ENCODE results near the gene TNFSF8. TPM values are rescaled to one million over a fixed set of nuclear protein-coding genes. Genes with fewer than 3 reads are reported as not detected.

TNFSF8 gene
- total and polyA plus RNA-seq, 11 donors: 0.25 to 4.9 (median 0.74) TPM; not detected in 1

DNA sequence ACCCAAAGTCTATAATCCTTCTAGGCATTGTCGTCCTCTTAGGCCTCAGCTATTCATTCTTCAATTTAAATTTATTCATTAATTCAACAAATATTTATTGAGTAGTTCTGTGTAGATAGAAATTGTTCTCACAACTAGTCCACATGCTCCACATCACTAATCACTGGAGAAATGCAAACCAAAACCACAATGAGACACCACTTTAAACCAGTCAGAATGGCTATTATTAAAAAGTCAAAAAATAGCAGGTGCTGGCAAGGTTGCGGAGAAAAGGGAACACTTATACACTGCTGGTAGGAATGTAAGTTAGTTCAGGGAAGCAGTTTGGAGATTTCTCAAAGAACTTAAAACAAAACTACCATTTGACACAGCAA is 73.5 kb downstream of the TNFSF8 start:
- DNase-seq (no peak), ATAC-seq (no peak)
- Histone ChIP-seq H3K36me3 (no peaks in the 10 kb centered on the region), H3K27ac (peak overlapping the region in 3 of 12 donors; percentile 9 to 40 (median 15)), H3K4me3 (no peak overlapping the region), H3K27me3 (no peaks in the 10 kb centered on the region), H3K9me3 (no peaks in the 10 kb centered on the region), H3K4me1 (peaks cover 0 to 18% (median 0%) of the 10 kb centered on the region in 12 donors)
- WGBS, 4 donors: 68 to 73% (median 72%) methylated on average over 2 of the region's 2 CpGs
- TF ChIP-seq POLR2A (IDR thresholded peaks at IDR 0.05): no peak
- TF ChIP-seq, protein P1, sequence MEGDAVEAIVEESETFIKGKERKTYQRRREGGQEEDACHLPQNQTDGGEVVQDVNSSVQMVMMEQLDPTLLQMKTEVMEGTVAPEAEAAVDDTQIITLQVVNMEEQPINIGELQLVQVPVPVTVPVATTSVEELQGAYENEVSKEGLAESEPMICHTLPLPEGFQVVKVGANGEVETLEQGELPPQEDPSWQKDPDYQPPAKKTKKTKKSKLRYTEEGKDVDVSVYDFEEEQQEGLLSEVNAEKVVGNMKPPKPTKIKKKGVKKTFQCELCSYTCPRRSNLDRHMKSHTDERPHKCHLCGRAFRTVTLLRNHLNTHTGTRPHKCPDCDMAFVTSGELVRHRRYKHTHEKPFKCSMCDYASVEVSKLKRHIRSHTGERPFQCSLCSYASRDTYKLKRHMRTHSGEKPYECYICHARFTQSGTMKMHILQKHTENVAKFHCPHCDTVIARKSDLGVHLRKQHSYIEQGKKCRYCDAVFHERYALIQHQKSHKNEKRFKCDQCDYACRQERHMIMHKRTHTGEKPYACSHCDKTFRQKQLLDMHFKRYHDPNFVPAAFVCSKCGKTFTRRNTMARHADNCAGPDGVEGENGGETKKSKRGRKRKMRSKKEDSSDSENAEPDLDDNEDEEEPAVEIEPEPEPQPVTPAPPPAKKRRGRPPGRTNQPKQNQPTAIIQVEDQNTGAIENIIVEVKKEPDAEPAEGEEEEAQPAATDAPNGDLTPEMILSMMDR (IDR thresholded peaks at IDR 0.05): no peak
- intact Hi-C loops (cut with DNase I): no loop called here

DNA sequence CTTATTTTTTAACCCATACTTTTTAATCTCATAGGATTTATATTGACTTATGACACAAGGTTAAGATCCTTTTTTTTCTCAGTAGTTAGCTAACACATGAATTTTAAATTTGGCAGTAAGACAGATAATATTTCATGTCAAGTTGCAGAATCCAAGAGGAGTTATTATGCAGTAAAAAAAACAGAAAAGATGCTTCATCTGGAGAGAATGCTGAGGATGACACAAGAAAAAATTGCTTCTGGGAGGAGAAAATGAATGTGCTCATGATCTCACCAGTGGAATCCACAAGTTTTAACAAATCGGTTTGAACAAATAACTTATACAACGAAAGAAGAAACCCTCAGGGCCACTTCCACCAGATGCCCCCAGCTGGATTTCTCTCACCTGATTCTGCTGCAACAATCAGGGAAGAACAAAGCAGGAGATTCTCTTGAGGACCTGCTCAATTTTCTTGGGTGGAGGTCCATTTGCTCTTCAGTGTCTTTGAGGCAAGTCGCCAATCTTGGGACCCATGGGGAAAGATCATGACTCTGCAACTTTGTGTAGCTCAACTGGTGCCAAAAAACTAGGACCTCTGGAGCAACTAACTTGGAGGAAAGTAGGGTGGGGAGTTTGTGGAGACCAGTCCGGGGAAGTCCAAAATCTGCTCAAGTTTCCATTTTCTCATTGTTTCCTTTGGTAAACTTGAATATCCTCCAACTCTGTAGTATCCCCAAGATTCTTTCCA is 74.0 kb downstream of the TNFSF8 start:
- ATAC-seq (peak in 1 of 4 donors; percentile 59), DNase-seq (peak in 3 of 5 donors; percentile 13 to 24 (median 21))
- intact Hi-C loops (cut with DNase I): no loop called here
- TF ChIP-seq POLR2A (IDR thresholded peaks at IDR 0.05): no peak
- TF ChIP-seq, protein P1 (IDR thresholded peaks at IDR 0.05): no peak
- Histone ChIP-seq H3K27ac (peak overlapping the region in 4 of 12 donors; percentile 9 to 24 (median 14)), H3K4me1 (peaks cover 0 to 18% (median 0%) of the 10 kb centered on the region in 12 donors), H3K27me3 (no peaks in the 10 kb centered on the region), H3K9me3 (no peaks in the 10 kb centered on the region), H3K4me3 (no peak overlapping the region), H3K36me3 (no peaks in the 10 kb centered on the region)
- WGBS, 4 donors: 57 to 77% (median 65%) methylated on average over 4 of the region's 4 CpGs

DNA sequence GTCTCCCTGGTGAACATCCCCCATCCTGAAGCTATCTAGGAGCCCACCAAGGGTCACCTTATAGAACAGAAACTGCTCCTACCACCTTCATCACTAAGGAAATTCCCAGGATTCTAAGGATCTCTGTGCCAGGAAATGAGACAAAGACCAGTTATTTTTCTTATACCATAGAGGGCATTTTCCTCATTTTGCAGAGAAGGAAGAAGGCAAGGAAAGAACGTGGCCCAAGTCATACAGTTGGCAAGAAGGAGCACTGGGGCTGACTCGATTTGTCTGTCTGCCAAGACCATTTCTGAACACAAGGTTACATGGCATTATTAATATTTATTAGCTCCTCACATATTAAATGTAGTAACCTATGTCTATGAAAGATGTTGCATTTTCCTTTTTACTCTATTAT is 74.9 kb downstream of the TNFSF8 start:
- Histone ChIP-seq H3K27me3 (no peaks in the 10 kb centered on the region), H3K27ac (no peak overlapping the region), H3K9me3 (no peaks in the 10 kb centered on the region), H3K36me3 (no peaks in the 10 kb centered on the region), H3K4me1 (peaks cover 0 to 26% (median 0%) of the 10 kb centered on the region in 12 donors), H3K4me3 (no peak overlapping the region)
- intact Hi-C loops (cut with DNase I): no loop called here
- ATAC-seq: no peak
- DNase-seq: no peak
- TF ChIP-seq POLR2A (IDR thresholded peaks at IDR 0.05): no peak
- TF ChIP-seq, protein P1 (IDR thresholded peaks at IDR 0.05): no peak
- 49 to 76% (median 50%) methylated on average over 2 of the region's 2 CpGs for WGBS, 4 donors

DNA sequence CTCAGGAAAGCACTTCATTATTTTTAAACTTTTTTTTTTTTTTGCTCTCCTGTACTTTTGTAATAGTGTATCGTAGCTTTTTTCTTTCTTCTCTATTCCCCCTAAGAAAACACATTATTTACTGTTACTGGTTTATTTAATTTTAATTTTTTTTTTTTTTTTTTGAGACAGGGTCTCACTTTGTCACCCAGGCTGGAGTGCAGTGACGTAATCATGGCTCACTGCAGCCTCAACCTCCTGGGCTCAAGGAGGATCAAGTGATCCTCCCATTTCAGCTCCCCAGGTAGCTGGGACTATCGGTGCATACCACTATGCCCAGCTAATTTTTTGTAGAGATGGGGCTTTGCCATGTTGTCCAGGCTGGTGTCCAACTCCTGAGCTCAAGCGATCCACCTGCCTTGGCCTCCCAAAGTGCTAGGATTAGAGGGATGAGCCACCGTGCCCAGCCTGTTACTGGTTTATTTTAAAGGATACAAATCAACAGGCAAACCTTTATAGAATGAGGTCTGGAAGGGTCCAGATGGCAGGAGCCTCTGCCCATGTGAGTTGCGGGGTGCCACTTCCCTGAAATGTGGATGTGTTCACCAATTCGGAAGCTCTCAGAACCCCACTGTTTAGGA is 75.5 kb downstream of the TNFSF8 start:
- Histone ChIP-seq H3K27ac (no peak overlapping the region), H3K9me3 (no peaks in the 10 kb centered on the region), H3K4me1 (peaks cover 0 to 26% (median 0%) of the 10 kb centered on the region in 12 donors), H3K4me3 (no peak overlapping the region), H3K27me3 (no peaks in the 10 kb centered on the region), H3K36me3 (no peaks in the 10 kb centered on the region)
- TF ChIP-seq, protein P1 (IDR thresholded peaks at IDR 0.05): no peak
- no peak for DNase-seq
- intact Hi-C loops (cut with DNase I): no loop called here
- no peak for ATAC-seq
- 90 to 92% (median 91%) methylated on average over 7 of the region's 7 CpGs for WGBS, 4 donors

Data from heart left ventricle (tissue), 16 donors.